HepG2 (cell line): ENCODE data around the gene SPC24. TPM values are rescaled to one million over a fixed set of nuclear protein-coding genes. Genes with fewer than 3 reads are reported as not detected.

Experiments
- ATM ChIP-seq: fragments of 450-650 bp; IDR thresholded peaks from 2 replicates; pipeline ENCODE4 v1.7.1; 2017; ENCODE audit warnings: mild to moderate bottlenecking, borderline replicate concordance
- FOSL1 ChIP-seq: sonication (generic); formaldehyde crosslinking; IDR thresholded peaks from 2 replicates; pipeline ENCODE4 v1.9.0; 2021; ENCODE audit warnings: missing genetic modification reagents, borderline replicate concordance
- FOSL2 ChIP-seq: sonication (generic); formaldehyde crosslinking; IDR thresholded peaks from 2 replicates; pipeline ENCODE4 v1.4.0; 2020; ENCODE audit warnings: missing genetic modification reagents
- FOXK1 ChIP-seq: sonication (generic); formaldehyde crosslinking; IDR thresholded peaks from 2 replicates; pipeline ENCODE4 v1.4.0; 2020; ENCODE audit warnings: low read depth, missing genetic modification reagents, borderline replicate concordance
- GTF3A ChIP-seq: sonication (generic); formaldehyde crosslinking; conservative IDR thresholded peaks from 2 replicates; pipeline ENCODE4 v1.4.0; 2020; ENCODE audit warnings: mild to moderate bottlenecking, missing genetic modification reagents
- HDAC2 ChIP-seq: sonication (generic); formaldehyde crosslinking; IDR thresholded peaks from 2 replicates; pipeline ENCODE4 v1.4.0; 2020; ENCODE audit warnings: missing genetic modification reagents
- HNF4A ChIP-seq: sonication (generic); formaldehyde crosslinking; IDR thresholded peaks from 2 replicates; pipeline ENCODE4 v1.4.0; 2020; ENCODE audit warnings: missing genetic modification reagents
- HNRNPLL ChIP-seq: fragments of 200-400 bp; formaldehyde crosslinking; IDR thresholded peaks from 2 replicates; pipeline ENCODE4 v1.6.1; 2017; ENCODE audit warnings: mild to moderate bottlenecking, low read depth, low read length; ENCODE audit not compliant: poor library complexity, severe bottlenecking
- KIAA2018 ChIP-seq: sonication (generic); formaldehyde crosslinking; IDR thresholded peaks from 2 replicates; pipeline ENCODE4 v1.5.0; 2020; ENCODE audit warnings: mild to moderate bottlenecking, missing genetic modification reagents, borderline replicate concordance
- MAFK ChIP-seq, 2 experiments: IDR thresholded peaks in 1 of 2; conservative IDR thresholded peaks in 1 of 2; 2 replicates each; pipeline ENCODE4 v1.6.1; 2011; ENCODE audit warnings: improper control_type of control experiment in 2 of 2, low read length in 2 of 2
- PBX2 ChIP-seq: IDR thresholded peaks from 2 replicates; pipeline ENCODE4 v1.6.1; 2016; ENCODE audit warnings: control low read depth
- SPEN ChIP-seq: sonication (generic); formaldehyde crosslinking; IDR thresholded peaks from 2 replicates; pipeline ENCODE4 v1.5.1; 2020; ENCODE audit warnings: low read depth, mild to moderate bottlenecking, missing genetic modification reagents
- TBL1XR1 ChIP-seq: fragments of 150-350 bp; IDR thresholded peaks from 2 replicates; pipeline ENCODE4 v1.6.1; 2014; ENCODE audit warnings: borderline replicate concordance, low read length; ENCODE audit not compliant: partially characterized antibody
- TCF12 ChIP-seq, 2 experiments: fragments of 450-650 bp in 1 of 2; sonication (generic) in 1 of 2; formaldehyde crosslinking in 1 of 2; IDR thresholded peaks; 2 replicates each; pipeline versions ENCODE4 v1.6.1 to v1.8.0; 2017 to 2022; ENCODE audit warnings: antibody characterized with exemption in 1 of 2, mild to moderate bottlenecking in 1 of 2, missing genetic modification reagents in 1 of 2, moderate library complexity in 1 of 2
- ZNF205 ChIP-seq: IDR thresholded peaks from 2 replicates; pipeline ENCODE4 v1.6.1; 2018; ENCODE audit warnings: missing biosample characterization, missing genetic modification reagents
- ZNF282 ChIP-seq: fragments of 450-650 bp; IDR thresholded peaks from 2 replicates; pipeline ENCODE4 v1.6.1; 2018; ENCODE audit not compliant: partially characterized antibody
- ZNF546 ChIP-seq: sonication (generic); formaldehyde crosslinking; conservative IDR thresholded peaks from 2 replicates; pipeline ENCODE4 v1.8.1; 2023; ENCODE audit warnings: mild to moderate bottlenecking, missing genetic modification reagents
- ZNF572 ChIP-seq: sonication (generic); formaldehyde crosslinking; IDR thresholded peaks from 2 replicates; pipeline ENCODE4 v1.5.1; 2020; ENCODE audit warnings: mild to moderate bottlenecking, missing genetic modification reagents
- ZNF577 ChIP-seq: sonication (generic); formaldehyde crosslinking; IDR thresholded peaks from 2 replicates; pipeline ENCODE4 v1.4.0; 2020; ENCODE audit warnings: mild to moderate bottlenecking, low read depth, missing genetic modification reagents, borderline replicate concordance
- ZNF598 ChIP-seq: sonication (generic); formaldehyde crosslinking; IDR thresholded peaks from 2 replicates; pipeline ENCODE4 v1.5.1; 2020; ENCODE audit warnings: mild to moderate bottlenecking, missing genetic modification reagents, borderline replicate concordance
- ZNF7 ChIP-seq: IDR thresholded peaks from 2 replicates; pipeline ENCODE4 v1.6.1; 2016; ENCODE audit warnings: missing biosample characterization, missing genetic modification reagents
- ZNF737 ChIP-seq: sonication (generic); formaldehyde crosslinking; IDR thresholded peaks from 2 replicates; pipeline ENCODE4 v1.5.0; 2020; ENCODE audit warnings: missing genetic modification reagents, mild to moderate bottlenecking, borderline replicate concordance
- polyA plus RNA-seq, 8 experiments: library from polyadenylated mRNA; depleted of rRNA in 3 of 8; stranded (reverse) in 7 of 8; unstranded in 1 of 8; fragments of >200 nt; fragmentation: Illumina TruSeq in 4 of 8; extraction: Trizol in 4 of 8; gene quantifications; 2 replicates each; pipeline versions ENCODE4 v1.2.1 to v1.2.3, GENCODE V29; 2011 to 2016; ENCODE audit warnings: low read depth in 4 of 8, missing spikeins in 1 of 8, mixed read lengths in 1 of 8; ENCODE audit not compliant: insufficient read depth in 1 of 8
- total RNA-seq, 5 experiments: library from RNA; depleted of rRNA; stranded (reverse); fragments of >200 nt; fragmentation: Illumina TruSeq; extraction: Trizol; gene quantifications; 2 replicates each; pipeline ENCODE4 v1.2.3, GENCODE V29; 2016; ENCODE audit warnings: low read depth in 1 of 5

SPC24 gene
- total and polyA plus RNA-seq, 2 of the 13 experiments (the other 11 are each of a cell fraction or from before 2014, with no cell fraction given), result 10.0 to 46.2 TPM

GRCh38 chr19:11142528-11143171 lies 12.9 kb downstream of the SPC24 start (continued):
- TF ChIP-seq ATM (no peak), ZNF546 (0 out of 2 replicates have a peak, but pooled peaks have one; percentile 72), ZNF577 (no peak), ZNF737 (no peak), ZNF205 (CRISPR knock-in tag) (no peak), PBX2 (CRISPR knock-in tag) (no peak), TCF12 (IDR thresholded peaks at IDR 0.05) (no peak), TCF12 (CRISPR knock-in tag; IDR thresholded peaks at IDR 0.05) (peak; percentile 76), FOSL2 (CRISPR knock-in tag) (peak; percentile 98), HNRNPLL (no peak), TBL1XR1 (no peak), HDAC2 (CRISPR knock-in tag) (no peak; the same call in none of the 2 replicates), ZNF598 (no peak), ZNF572 (CRISPR knock-in tag) (0 out of 2 replicates have a peak, but pooled peaks have one; percentile 31), KIAA2018 (CRISPR knock-in tag) (no peak), ZNF282 (no peak), FOXK1 (CRISPR knock-in tag) (no peak), MAFK (conservative IDR thresholded peaks at IDR 0.05 in 1 of 2, IDR thresholded peaks at IDR 0.05 in 1 of 2; ENCODE audit: low read length in 2 of 2) (no peak), FOSL1 (CRISPR knock-in tag) (peak; percentile 93), ZNF7 (no peak), SPEN (no peak), HNF4A (CRISPR knock-in tag) (peak; percentile 46), GTF3A (CRISPR knock-in tag) (no peak)
